Measurements from ENCODE around the gene KLHL29.
"Not testable (repeated sequence)": the region's sequence is repeated elsewhere in the genome, so short reads cannot be mapped to it uniquely, and the experiment has no call there.

Gene KLHL29

GRCh38 chr2:23721454-23721826 lies 336.5 kb downstream of the KLHL29 start:
- Mint-ChIP-seq H3K36me3 (ENCODE audit: low read depth) (peaks cover 99% of the 10 kb centered on the region), H3K9me3 (peaks cover 27% of the 10 kb centered on the region), H3K27me3 (no peaks in the 10 kb centered on the region), H3K27ac (peak overlapping the region; percentile 23), H3K4me1 (ENCODE audit: low read depth) (peaks cover 48% of the 10 kb centered on the region), H3K4me3 (no peak overlapping the region)
- intact Hi-C loops (cut with micrococcal nuclease), result no loop called here

GRCh38 chr2:23722255-23722654 lies 337.3 kb downstream of the KLHL29 start:
- peaks cover 27% of the 10 kb centered on the region for H3K9me3 Mint-ChIP-seq
- H3K4me3 Mint-ChIP-seq, result no peak overlapping the region
- H3K27ac Mint-ChIP-seq, result no peak overlapping the region
- peaks cover 40% of the 10 kb centered on the region for H3K4me1 Mint-ChIP-seq (ENCODE audit: low read depth)
- H3K27me3 Mint-ChIP-seq, result no peaks in the 10 kb centered on the region
- intact Hi-C loops (cut with micrococcal nuclease), result no loop called here
- peaks cover 99% of the 10 kb centered on the region for H3K36me3 Mint-ChIP-seq (ENCODE audit: low read depth)

GRCh38 chr2:23723029-23723428 lies 338.1 kb downstream of the KLHL29 start:
- H3K9me3 Mint-ChIP-seq, result peaks cover 27% of the 10 kb centered on the region
- peaks cover 32% of the 10 kb centered on the region for H3K4me1 Mint-ChIP-seq (ENCODE audit: low read depth)
- H3K4me3 Mint-ChIP-seq; H3K27me3 Mint-ChIP-seq; H3K27ac Mint-ChIP-seq; intact Hi-C loops (cut with micrococcal nuclease): not testable (repeated sequence)
- peaks cover 99% of the 10 kb centered on the region for H3K36me3 Mint-ChIP-seq (ENCODE audit: low read depth)

GRCh38 chr2:23734416-23734815 lies 349.4 kb downstream of the KLHL29 start:
- no peak overlapping the region for H3K4me3 Mint-ChIP-seq
- peaks cover 5% of the 10 kb centered on the region for H3K4me1 Mint-ChIP-seq (ENCODE audit: low read depth)
- intact Hi-C loops (cut with micrococcal nuclease), result no loop called here
- H3K9me3 Mint-ChIP-seq, result peaks cover 39% of the 10 kb centered on the region
- peaks cover 84% of the 10 kb centered on the region for H3K36me3 Mint-ChIP-seq (ENCODE audit: low read depth)
- no peaks in the 10 kb centered on the region for H3K27me3 Mint-ChIP-seq
- peak overlapping the region; percentile 23 for H3K27ac Mint-ChIP-seq

- H3K36me3 Mint-ChIP-seq (ENCODE audit: low read depth), result peaks cover 75% of the 10 kb centered on the region
- H3K4me3 Mint-ChIP-seq; H3K27me3 Mint-ChIP-seq; H3K27ac Mint-ChIP-seq; H3K4me1 Mint-ChIP-seq (ENCODE audit: low read depth); intact Hi-C loops (cut with micrococcal nuclease): not testable (repeated sequence)
- H3K9me3 Mint-ChIP-seq, result peaks cover 34% of the 10 kb centered on the region
Measured at GRCh38 chr2:23736783-23737182, 351.8 kb downstream of the KLHL29 start.

GRCh38 chr2:23745068-23745725 lies 360.2 kb downstream of the KLHL29 start:
- Mint-ChIP-seq H3K27ac (no peak overlapping the region), H3K36me3 (ENCODE audit: low read depth) (peaks cover 57% of the 10 kb centered on the region), H3K4me3 (no peak overlapping the region), H3K9me3 (peaks cover 10% of the 10 kb centered on the region), H3K27me3 (no peaks in the 10 kb centered on the region), H3K4me1 (ENCODE audit: low read depth) (no peaks in the 10 kb centered on the region)
- intact Hi-C loops (cut with micrococcal nuclease), result no loop called here

GRCh38 chr2:23745726-23746105 lies 360.7 kb downstream of the KLHL29 start:
- Mint-ChIP-seq H3K27ac (no peak overlapping the region), H3K27me3 (no peaks in the 10 kb centered on the region)
- intact Hi-C loops (cut with micrococcal nuclease), result no loop called here

GRCh38 chr2:23746141-23746863 lies 361.3 kb downstream of the KLHL29 start:
- Mint-ChIP-seq H3K4me3 (no peak overlapping the region), H3K27me3 (no peaks in the 10 kb centered on the region), H3K9me3 (peaks cover 10% of the 10 kb centered on the region), H3K36me3 (ENCODE audit: low read depth) (peaks cover 68% of the 10 kb centered on the region), H3K4me1 (ENCODE audit: low read depth) (no peaks in the 10 kb centered on the region), H3K27ac (no peak overlapping the region)
- intact Hi-C loops (cut with micrococcal nuclease), result no loop called here

More at GRCh38 chr2:23745726-23746105, 360.7 kb downstream of the KLHL29 start:
- Mint-ChIP-seq H3K36me3 (ENCODE audit: low read depth) (peaks cover 62% of the 10 kb centered on the region), H3K4me1 (ENCODE audit: low read depth) (no peaks in the 10 kb centered on the region), H3K4me3 (no peak overlapping the region), H3K9me3 (peaks cover 10% of the 10 kb centered on the region)

- H3K27me3 Mint-ChIP-seq, result no peaks in the 10 kb centered on the region
- H3K4me1 Mint-ChIP-seq (ENCODE audit: low read depth), result no peaks in the 10 kb centered on the region
- intact Hi-C loops (cut with micrococcal nuclease), result loop anchor here (10.0 kb wide), 1 partner anchor 117 kb away; no protein-coding TSS in a partner anchor
Measured at GRCh38 chr2:23751747-23752265, 366.8 kb downstream of the KLHL29 start.

GRCh38 chr2:23753291-23754010 lies 368.5 kb downstream of the KLHL29 start:
- Mint-ChIP-seq H3K36me3 (ENCODE audit: low read depth) (peaks cover 96% of the 10 kb centered on the region), H3K4me3 (no peak overlapping the region), H3K4me1 (ENCODE audit: low read depth) (peaks cover 9% of the 10 kb centered on the region), H3K27ac (no peak overlapping the region), H3K9me3 (no peaks in the 10 kb centered on the region), H3K27me3 (no peaks in the 10 kb centered on the region)
- intact Hi-C loops (cut with micrococcal nuclease), result loop anchor here (10.0 kb wide), 1 partner anchor 119 kb away; no protein-coding TSS in a partner anchor

More at GRCh38 chr2:23751747-23752265, 366.8 kb downstream of the KLHL29 start:
- peaks cover 84% of the 10 kb centered on the region for H3K36me3 Mint-ChIP-seq (ENCODE audit: low read depth)
- H3K27ac Mint-ChIP-seq, result no peak overlapping the region
- no peaks in the 10 kb centered on the region for H3K9me3 Mint-ChIP-seq
- H3K4me3 Mint-ChIP-seq, result no peak overlapping the region

GRCh38 chr2:23754970-23755369 lies 370.0 kb downstream of the KLHL29 start:
- Mint-ChIP-seq H3K9me3 (no peaks in the 10 kb centered on the region), H3K27ac (no peak overlapping the region), H3K4me3 (no peak overlapping the region), H3K36me3 (ENCODE audit: low read depth) (peaks cover 85% of the 10 kb centered on the region), H3K4me1 (ENCODE audit: low read depth) (peaks cover 9% of the 10 kb centered on the region), H3K27me3 (no peaks in the 10 kb centered on the region)
- intact Hi-C loops (cut with micrococcal nuclease), result loop anchor here (10.0 kb wide), 1 partner anchor 120 kb away; no protein-coding TSS in a partner anchor

- Mint-ChIP-seq H3K36me3 (ENCODE audit: low read depth) (peaks cover 85% of the 10 kb centered on the region), H3K9me3 (no peaks in the 10 kb centered on the region), H3K4me1 (ENCODE audit: low read depth) (peaks cover 15% of the 10 kb centered on the region), H3K4me3 (no peak overlapping the region), H3K27me3 (no peaks in the 10 kb centered on the region), H3K27ac (no peak overlapping the region)
- intact Hi-C loops (cut with micrococcal nuclease), result loop anchor here (10.0 kb wide), 1 partner anchor 122 kb away; no protein-coding TSS in a partner anchor
Measured at GRCh38 chr2:23756593-23757292, 371.8 kb downstream of the KLHL29 start.

GRCh38 chr2:23757686-23758433 lies 372.9 kb downstream of the KLHL29 start:
- no peaks in the 10 kb centered on the region for H3K27me3 Mint-ChIP-seq
- intact Hi-C loops (cut with micrococcal nuclease), result loop anchor here (10.0 kb wide), 1 partner anchor 123 kb away; no protein-coding TSS in a partner anchor
- no peaks in the 10 kb centered on the region for H3K9me3 Mint-ChIP-seq
- H3K4me3 Mint-ChIP-seq, result no peak overlapping the region
- H3K4me1 Mint-ChIP-seq (ENCODE audit: low read depth), result peaks cover 19% of the 10 kb centered on the region
- peaks cover 80% of the 10 kb centered on the region for H3K36me3 Mint-ChIP-seq (ENCODE audit: low read depth)
- no peak overlapping the region for H3K27ac Mint-ChIP-seq
